C4-2B (cell line): Measurements from ENCODE around the gene GMEB2.

Source experiments
- ZFX ChIP-seq: fragments of 450-650 bp; IDR thresholded peaks from 2 replicates; pipeline ENCODE4 v1.6.1; 2017
- TF ChIP-seq, protein P1 (sequence below): fragments of 450-650 bp; conservative IDR thresholded peaks from 2 replicates; pipeline ENCODE4 v1.5.1; 2017; ENCODE audit warnings: mild to moderate bottlenecking

- TF ChIP-seq, protein P1, sequence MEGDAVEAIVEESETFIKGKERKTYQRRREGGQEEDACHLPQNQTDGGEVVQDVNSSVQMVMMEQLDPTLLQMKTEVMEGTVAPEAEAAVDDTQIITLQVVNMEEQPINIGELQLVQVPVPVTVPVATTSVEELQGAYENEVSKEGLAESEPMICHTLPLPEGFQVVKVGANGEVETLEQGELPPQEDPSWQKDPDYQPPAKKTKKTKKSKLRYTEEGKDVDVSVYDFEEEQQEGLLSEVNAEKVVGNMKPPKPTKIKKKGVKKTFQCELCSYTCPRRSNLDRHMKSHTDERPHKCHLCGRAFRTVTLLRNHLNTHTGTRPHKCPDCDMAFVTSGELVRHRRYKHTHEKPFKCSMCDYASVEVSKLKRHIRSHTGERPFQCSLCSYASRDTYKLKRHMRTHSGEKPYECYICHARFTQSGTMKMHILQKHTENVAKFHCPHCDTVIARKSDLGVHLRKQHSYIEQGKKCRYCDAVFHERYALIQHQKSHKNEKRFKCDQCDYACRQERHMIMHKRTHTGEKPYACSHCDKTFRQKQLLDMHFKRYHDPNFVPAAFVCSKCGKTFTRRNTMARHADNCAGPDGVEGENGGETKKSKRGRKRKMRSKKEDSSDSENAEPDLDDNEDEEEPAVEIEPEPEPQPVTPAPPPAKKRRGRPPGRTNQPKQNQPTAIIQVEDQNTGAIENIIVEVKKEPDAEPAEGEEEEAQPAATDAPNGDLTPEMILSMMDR, result no peak
- TF ChIP-seq ZFX, result no peak
Measured at GRCh38 chr20:63568986-63569949, 57.6 kb downstream of the GMEB2 start.
